HEK293 (cell line): ENCODE results near the gene ANOS1.

ENCODE experiments used
- CTCF ChIA-PET: fragments of 350-600 bp; formaldehyde crosslinking; extraction: SDS; loops from one replicate; lab custom pipeline; 2021; ENCODE audit warnings: antibody characterized with exemption; lab: Yijun Ruan, JAX
- POLR2A ChIA-PET: fragments of 300-600 bp; formaldehyde crosslinking; extraction: SDS; loops from one replicate; lab custom pipeline; 2020; ENCODE audit warnings: antibody characterized with exemption, inconsistent platforms; lab: Yijun Ruan, JAX
- H3K27ac ChIP-seq: fragments of 200-500 bp; sonication (Bioruptor generic); 2 replicates; pipeline ENCODE4 v1.5.1; 2014; ENCODE audit warnings: low read depth, low read length, control low read depth, inconsistent platforms; ENCODE audit errors: extremely low read depth
- H3K36me3 ChIP-seq, 2 experiments: fragments of 200-500 bp in 1 of 2; sonication (Bioruptor generic) in 1 of 2; 1 replicate in 1 of 2; 2 replicates in 1 of 2; pipeline ENCODE4 v1.5.1; 2014 to 2017; ENCODE audit warnings: inconsistent platforms in 2 of 2, low read length in 2 of 2; ENCODE audit not compliant: control insufficient read depth in 2 of 2, insufficient read depth in 1 of 2
- H3K4me1 ChIP-seq: fragments of 200-500 bp; sonication (Bioruptor generic); 2 replicates; pipeline ENCODE4 v1.5.1; 2014; ENCODE audit warnings: mild to moderate bottlenecking, low read length, inconsistent platforms; ENCODE audit not compliant: control insufficient read depth, insufficient read depth
- H3K4me3 ChIP-seq: 2 replicates; pipeline ENCODE4 v1.5.1; 2011; ENCODE audit warnings: low read depth, mild to moderate bottlenecking, control low read depth, low read length, moderate library complexity
- H3K9me3 ChIP-seq: fragments of 200-500 bp; sonication (Bioruptor generic); 2 replicates; pipeline ENCODE4 v1.5.1; 2014; ENCODE audit warnings: low read depth, low read length, inconsistent platforms; ENCODE audit not compliant: control insufficient read depth, insufficient read depth
- BCL11B ChIP-seq: fragments of 450-650 bp; formaldehyde crosslinking; IDR thresholded peaks from 2 replicates; pipeline ENCODE4 v1.5.1; 2016; ENCODE audit warnings: low read depth, missing biosample characterization, missing genetic modification characterization
- GLI2 ChIP-seq: fragments of 450-650 bp; formaldehyde crosslinking; IDR thresholded peaks from 2 replicates; pipeline ENCODE4; 2017; ENCODE audit warnings: missing biosample characterization, missing genetic modification characterization, low read depth, borderline replicate concordance
- KLF16 ChIP-seq: fragments of 450-650 bp; formaldehyde crosslinking; IDR thresholded peaks from 2 replicates; pipeline ENCODE4 v1.5.1; 2017; ENCODE audit warnings: missing biosample characterization, missing genetic modification characterization
- KLF7 ChIP-seq: fragments of 450-650 bp; formaldehyde crosslinking; IDR thresholded peaks from 2 replicates; pipeline ENCODE4 v1.5.1; 2016; ENCODE audit warnings: missing biosample characterization, missing genetic modification characterization, borderline replicate concordance
- MZF1 ChIP-seq: fragments of 450-650 bp; formaldehyde crosslinking; IDR thresholded peaks from 2 replicates; pipeline ENCODE4 v1.5.1; 2017; ENCODE audit warnings: missing biosample characterization, missing genetic modification characterization, borderline replicate concordance
- PRDM1 ChIP-seq: fragments of 450-650 bp; formaldehyde crosslinking; IDR thresholded peaks from 2 replicates; pipeline ENCODE4; 2016; ENCODE audit warnings: missing biosample characterization, missing genetic modification characterization
- SP3 ChIP-seq: fragments of 450-650 bp; formaldehyde crosslinking; IDR thresholded peaks from 2 replicates; pipeline ENCODE4 v1.5.1; 2016; ENCODE audit warnings: missing biosample characterization, missing genetic modification characterization
- YY2 ChIP-seq: fragments of 450-650 bp; formaldehyde crosslinking; IDR thresholded peaks from 2 replicates; pipeline ENCODE4 v1.5.1; 2016; ENCODE audit warnings: missing biosample characterization, missing genetic modification characterization
- ZEB2 ChIP-seq: fragments of 450-650 bp; formaldehyde crosslinking; IDR thresholded peaks from 2 replicates; pipeline ENCODE4 v1.5.1; 2016; ENCODE audit warnings: missing biosample characterization, missing genetic modification characterization
- ZNF121 ChIP-seq: fragments of 450-650 bp; formaldehyde crosslinking; IDR thresholded peaks from 2 replicates; pipeline ENCODE4 v1.5.1; 2016; ENCODE audit warnings: missing biosample characterization, missing genetic modification characterization
- ZNF133 ChIP-seq: fragments of 450-650 bp; formaldehyde crosslinking; IDR thresholded peaks from 2 replicates; pipeline ENCODE4 v1.5.1; 2016; ENCODE audit warnings: missing biosample characterization, missing genetic modification characterization
- ZNF175 ChIP-seq: fragments of 450-650 bp; formaldehyde crosslinking; IDR thresholded peaks from 2 replicates; pipeline ENCODE4 v1.5.1; 2016; ENCODE audit warnings: missing biosample characterization, missing genetic modification characterization
- ZNF211 ChIP-seq: fragments of 450-650 bp; formaldehyde crosslinking; IDR thresholded peaks from 2 replicates; pipeline ENCODE4 v1.5.1; 2016; ENCODE audit warnings: low read depth, missing biosample characterization, missing genetic modification characterization
- ZNF26 ChIP-seq: fragments of 450-650 bp; formaldehyde crosslinking; IDR thresholded peaks from 2 replicates; pipeline ENCODE4 v1.5.1; 2016; ENCODE audit warnings: missing biosample characterization, missing genetic modification characterization
- ZNF292 ChIP-seq: fragments of 450-650 bp; formaldehyde crosslinking; IDR thresholded peaks from 2 replicates; pipeline ENCODE4 v1.5.1; 2016; ENCODE audit warnings: low read depth, missing biosample characterization, missing genetic modification characterization, borderline replicate concordance
- ZNF548 ChIP-seq: fragments of 450-650 bp; formaldehyde crosslinking; IDR thresholded peaks from 2 replicates; pipeline ENCODE4 v1.5.1; 2016; ENCODE audit warnings: missing biosample characterization, missing genetic modification characterization
- ZNF585B ChIP-seq: fragments of 450-650 bp; formaldehyde crosslinking; IDR thresholded peaks from 2 replicates; pipeline ENCODE4 v1.5.1; 2016; ENCODE audit warnings: missing biosample characterization, missing genetic modification characterization
- ZNF654 ChIP-seq: fragments of 450-650 bp; formaldehyde crosslinking; IDR thresholded peaks from 2 replicates; pipeline ENCODE4 v1.5.1; 2016; ENCODE audit warnings: low read depth, missing biosample characterization, missing genetic modification characterization
- ZNF670 ChIP-seq: fragments of 450-650 bp; formaldehyde crosslinking; IDR thresholded peaks from 2 replicates; pipeline ENCODE4 v1.5.1; 2016; ENCODE audit warnings: missing biosample characterization, missing genetic modification characterization, low read depth
- ZNF777 ChIP-seq: fragments of 450-650 bp; formaldehyde crosslinking; IDR thresholded peaks from 2 replicates; pipeline ENCODE4 v1.5.1; 2017; ENCODE audit warnings: missing biosample characterization, missing genetic modification characterization, borderline replicate concordance
- ZNF792 ChIP-seq: fragments of 450-650 bp; formaldehyde crosslinking; IDR thresholded peaks from 2 replicates; pipeline ENCODE4 v1.5.1; 2016; ENCODE audit warnings: missing biosample characterization, missing genetic modification characterization
- ZNF843 ChIP-seq: fragments of 450-650 bp; formaldehyde crosslinking; IDR thresholded peaks from 2 replicates; pipeline ENCODE4 v1.5.1; 2016; ENCODE audit warnings: missing biosample characterization, missing genetic modification characterization
- ZSCAN5A ChIP-seq: fragments of 450-650 bp; formaldehyde crosslinking; IDR thresholded peaks from 2 replicates; pipeline ENCODE4 v1.5.1; 2016; ENCODE audit warnings: missing biosample characterization, missing genetic modification characterization
- TF ChIP-seq, protein P1 (sequence below): fragments of 450-650 bp; formaldehyde crosslinking; IDR thresholded peaks from 2 replicates; pipeline ENCODE4 v1.5.1; 2016; ENCODE audit warnings: missing biosample characterization, missing genetic modification characterization
- TF ChIP-seq, protein P2 (sequence below): fragments of 450-650 bp; formaldehyde crosslinking; IDR thresholded peaks from 2 replicates; pipeline ENCODE4 v1.5.1; 2016; ENCODE audit warnings: missing biosample characterization, missing genetic modification characterization, borderline replicate concordance

ANOS1 gene

GRCh38 chrX:8579602-8580001, 152.3 kb downstream of the ANOS1 start (continued):
- TF ChIP-seq, protein P1, sequence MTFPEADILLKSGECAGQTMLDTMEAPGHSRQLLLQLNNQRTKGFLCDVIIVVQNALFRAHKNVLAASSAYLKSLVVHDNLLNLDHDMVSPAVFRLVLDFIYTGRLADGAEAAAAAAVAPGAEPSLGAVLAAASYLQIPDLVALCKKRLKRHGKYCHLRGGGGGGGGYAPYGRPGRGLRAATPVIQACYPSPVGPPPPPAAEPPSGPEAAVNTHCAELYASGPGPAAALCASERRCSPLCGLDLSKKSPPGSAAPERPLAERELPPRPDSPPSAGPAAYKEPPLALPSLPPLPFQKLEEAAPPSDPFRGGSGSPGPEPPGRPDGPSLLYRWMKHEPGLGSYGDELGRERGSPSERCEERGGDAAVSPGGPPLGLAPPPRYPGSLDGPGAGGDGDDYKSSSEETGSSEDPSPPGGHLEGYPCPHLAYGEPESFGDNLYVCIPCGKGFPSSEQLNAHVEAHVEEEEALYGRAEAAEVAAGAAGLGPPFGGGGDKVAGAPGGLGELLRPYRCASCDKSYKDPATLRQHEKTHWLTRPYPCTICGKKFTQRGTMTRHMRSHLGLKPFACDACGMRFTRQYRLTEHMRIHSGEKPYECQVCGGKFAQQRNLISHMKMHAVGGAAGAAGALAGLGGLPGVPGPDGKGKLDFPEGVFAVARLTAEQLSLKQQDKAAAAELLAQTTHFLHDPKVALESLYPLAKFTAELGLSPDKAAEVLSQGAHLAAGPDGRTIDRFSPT (tag by site-specific recombination) = no peak
- TF ChIP-seq SP3 (tag by site-specific recombination) (no peak), ZNF585B (tag by site-specific recombination) (no peak), ZNF548 (tag by site-specific recombination) (no peak), ZNF121 (no peak), ZEB2 (tag by site-specific recombination) (no peak)

- TF ChIP-seq YY2 (no peak), ZNF175 (tag by site-specific recombination) (no peak), ZSCAN5A (tag by site-specific recombination) (no peak), PRDM1 (tag by site-specific recombination) (no peak), BCL11B (no peak), ZNF777 (no peak), ZNF843 (tag by site-specific recombination) (no peak), ZNF670 (tag by site-specific recombination) (no peak), ZNF133 (tag by site-specific recombination) (no peak), ZNF292 (no peak), MZF1 (tag by site-specific recombination) (no peak), GLI2 (tag by site-specific recombination) (no peak), KLF7 (tag by site-specific recombination) (no peak)
- TF ChIP-seq, protein P1 (tag by site-specific recombination) = no peak
- CTCF ChIA-PET = no interaction called here
- no peak overlapping the region for H3K4me3 ChIP-seq
- no peaks in the 10 kb centered on the region for H3K4me1 ChIP-seq
- H3K27ac ChIP-seq = no peak overlapping the region
- no peaks in the 10 kb centered on the region for H3K36me3 ChIP-seq
- H3K9me3 ChIP-seq = no peaks in the 10 kb centered on the region
- POLR2A ChIA-PET = no interaction called here
Observed at GRCh38 chrX:8576821-8577220, 155.1 kb downstream of the ANOS1 start.

DNA sequence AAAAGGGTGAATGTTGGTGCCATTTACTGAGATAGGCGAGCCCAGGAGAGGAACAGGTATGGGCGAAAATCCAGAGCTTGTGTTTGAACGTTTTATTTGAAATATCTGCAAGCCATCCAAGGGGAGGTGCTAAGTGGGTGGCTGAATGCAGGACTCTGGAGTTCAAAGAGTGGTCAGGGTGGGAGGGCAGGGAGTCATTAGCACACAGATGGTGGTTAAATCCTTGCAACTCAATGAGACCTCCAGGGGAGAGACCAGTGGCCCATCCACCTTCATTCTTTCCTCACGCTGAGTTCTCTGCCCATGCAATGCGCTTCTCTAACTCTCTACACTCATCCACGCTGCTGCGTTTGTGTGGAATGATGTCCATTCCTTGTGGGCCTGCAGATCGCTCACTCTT, 166.2 kb downstream of the ANOS1 start:
- Histone ChIP-seq H3K9me3 (no peaks in the 10 kb centered on the region), H3K4me1 (no peaks in the 10 kb centered on the region), H3K36me3 (peaks cover 0 to 9% of the 10 kb centered on the region in 2 experiments; a peak in 2 of 3 replicates), H3K27ac (no peak overlapping the region), H3K4me3 (no peak overlapping the region)
- ChIA-PET POLR2A (no interaction called here), CTCF (no interaction called here)
- TF ChIP-seq, protein P2, sequence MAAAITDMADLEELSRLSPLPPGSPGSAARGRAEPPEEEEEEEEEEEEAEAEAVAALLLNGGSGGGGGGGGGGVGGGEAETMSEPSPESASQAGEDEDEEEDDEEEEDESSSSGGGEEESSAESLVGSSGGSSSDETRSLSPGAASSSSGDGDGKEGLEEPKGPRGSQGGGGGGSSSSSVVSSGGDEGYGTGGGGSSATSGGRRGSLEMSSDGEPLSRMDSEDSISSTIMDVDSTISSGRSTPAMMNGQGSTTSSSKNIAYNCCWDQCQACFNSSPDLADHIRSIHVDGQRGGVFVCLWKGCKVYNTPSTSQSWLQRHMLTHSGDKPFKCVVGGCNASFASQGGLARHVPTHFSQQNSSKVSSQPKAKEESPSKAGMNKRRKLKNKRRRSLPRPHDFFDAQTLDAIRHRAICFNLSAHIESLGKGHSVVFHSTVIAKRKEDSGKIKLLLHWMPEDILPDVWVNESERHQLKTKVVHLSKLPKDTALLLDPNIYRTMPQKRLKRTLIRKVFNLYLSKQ (tag by site-specific recombination) = no peak
- TF ChIP-seq ZNF26 (tag by site-specific recombination) = no peak
- TF ChIP-seq ZNF654 (tag by site-specific recombination) = no peak
- TF ChIP-seq, protein P1 (tag by site-specific recombination) = no peak
- TF ChIP-seq ZNF792 (tag by site-specific recombination) = no peak
- TF ChIP-seq ZNF211 = no peak
- TF ChIP-seq KLF16 (tag by site-specific recombination) = no peak
